ENCODE measurements around the gene PLAC8. TPM values are rescaled to one million over a fixed set of nuclear protein-coding genes. Genes with fewer than 3 reads are reported as not detected.
A peak's percentile ranks its signal among the peaks of the same experiment; 100 is the strongest.
"Not testable (repeated sequence)": the region's sequence is repeated elsewhere in the genome, so short reads cannot be mapped to it uniquely, and the experiment has no call there.

PLAC8 gene
- total RNA-seq, 1 donor from 2014 or later = 0.21 TPM

GRCh38 chr4:83074086-83074704 lies 40.3 kb downstream of the PLAC8 start:
- TF ChIP-seq CTCF (IDR thresholded peaks at IDR 0.05; ENCODE audit: insufficient read depth, low read length, poor library complexity, severe bottlenecking) = peak; percentile 67
- no peak overlapping the region for H3K4me3 ChIP-seq (ENCODE audit: low read depth, low read length)
- no peaks in the 10 kb centered on the region for H3K27me3 ChIP-seq (ENCODE audit: control insufficient read depth, insufficient read depth, low read length)
- DNase-seq (ENCODE audit: low read depth) = peak; percentile 64
- no peaks in the 10 kb centered on the region for H3K36me3 ChIP-seq (ENCODE audit: control insufficient read depth, insufficient read depth, low read length)

DNA sequence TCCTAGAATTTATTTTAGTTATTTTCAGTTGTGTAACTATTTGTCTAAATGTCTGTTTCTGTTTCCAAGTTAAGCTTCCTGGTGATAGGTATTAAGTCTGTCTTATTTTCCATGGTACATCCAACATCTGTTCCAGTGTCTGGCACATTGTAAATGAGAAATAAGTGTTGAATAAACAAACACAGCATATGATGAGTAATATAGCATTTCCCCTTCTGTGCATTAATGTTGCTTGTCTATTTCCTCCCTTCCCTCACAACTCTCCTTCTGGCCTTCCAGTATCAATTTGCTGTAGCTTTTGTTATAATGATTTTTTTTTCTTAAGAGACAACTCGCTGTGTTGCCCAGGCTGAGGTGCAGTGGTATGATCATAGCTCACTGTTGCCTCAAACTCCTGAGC lies 43.4 kb downstream of the PLAC8 start:
- no peak for TF ChIP-seq CTCF (IDR thresholded peaks at IDR 0.05; ENCODE audit: insufficient read depth, low read length, poor library complexity, severe bottlenecking)
- H3K4me3 ChIP-seq (ENCODE audit: low read depth, low read length) = no peak overlapping the region
- peaks cover 1% of the 10 kb centered on the region for H3K36me3 ChIP-seq (ENCODE audit: control insufficient read depth, insufficient read depth, low read length)
- no peak for DNase-seq (ENCODE audit: low read depth)
- H3K27me3 ChIP-seq (ENCODE audit: control insufficient read depth, insufficient read depth, low read length) = no peaks in the 10 kb centered on the region

- no peak overlapping the region for H3K4me3 ChIP-seq (ENCODE audit: low read depth, low read length)
- no peak for DNase-seq (ENCODE audit: low read depth)
- H3K36me3 ChIP-seq (ENCODE audit: control insufficient read depth, insufficient read depth, low read length) = peaks cover 1% of the 10 kb centered on the region
Observed at GRCh38 chr4:83067058-83067639, 47.4 kb downstream of the PLAC8 start.

GRCh38 chr4:83065266-83065665 lies 49.3 kb downstream of the PLAC8 start:
- H3K36me3 ChIP-seq (ENCODE audit: control insufficient read depth, insufficient read depth, low read length) = peaks cover 1% of the 10 kb centered on the region
- no peak for TF ChIP-seq CTCF (IDR thresholded peaks at IDR 0.05; ENCODE audit: insufficient read depth, low read length, poor library complexity, severe bottlenecking)
- DNase-seq (ENCODE audit: low read depth) = no peak
- no peak overlapping the region for H3K4me3 ChIP-seq (ENCODE audit: low read depth, low read length)
- no peaks in the 10 kb centered on the region for H3K27me3 ChIP-seq (ENCODE audit: control insufficient read depth, insufficient read depth, low read length)

More at GRCh38 chr4:83067058-83067639, 47.4 kb downstream of the PLAC8 start:
- no peaks in the 10 kb centered on the region for H3K27me3 ChIP-seq (ENCODE audit: control insufficient read depth, insufficient read depth, low read length)
- no peak for TF ChIP-seq CTCF (IDR thresholded peaks at IDR 0.05; ENCODE audit: insufficient read depth, low read length, poor library complexity, severe bottlenecking)

DNA sequence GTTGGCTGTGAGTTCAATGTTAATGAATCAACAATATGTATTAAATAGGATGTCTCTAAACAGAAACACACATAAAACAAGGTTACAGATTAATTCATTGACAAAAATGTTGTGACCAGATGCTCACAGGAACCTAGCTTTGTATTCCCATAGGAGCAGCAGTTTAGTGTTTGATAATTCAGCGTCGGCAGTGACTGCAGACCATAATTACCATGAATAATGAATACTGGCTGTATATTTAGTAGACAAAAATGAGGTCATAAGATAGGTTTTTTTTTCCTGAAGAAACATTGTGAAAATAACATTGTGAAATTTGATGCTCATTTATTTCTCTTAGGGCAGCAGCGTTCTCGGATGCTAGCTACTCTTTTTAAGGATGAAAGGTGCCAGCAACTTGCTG lies 51.8 kb downstream of the PLAC8 start:
- no peak for DNase-seq (ENCODE audit: low read depth)
- no peaks in the 10 kb centered on the region for H3K36me3 ChIP-seq (ENCODE audit: control insufficient read depth, insufficient read depth, low read length)
- H3K4me3 ChIP-seq (ENCODE audit: low read depth, low read length) = no peak overlapping the region
- H3K27me3 ChIP-seq (ENCODE audit: control insufficient read depth, insufficient read depth, low read length) = no peaks in the 10 kb centered on the region
- no peak for TF ChIP-seq CTCF (IDR thresholded peaks at IDR 0.05; ENCODE audit: insufficient read depth, low read length, poor library complexity, severe bottlenecking)

DNA sequence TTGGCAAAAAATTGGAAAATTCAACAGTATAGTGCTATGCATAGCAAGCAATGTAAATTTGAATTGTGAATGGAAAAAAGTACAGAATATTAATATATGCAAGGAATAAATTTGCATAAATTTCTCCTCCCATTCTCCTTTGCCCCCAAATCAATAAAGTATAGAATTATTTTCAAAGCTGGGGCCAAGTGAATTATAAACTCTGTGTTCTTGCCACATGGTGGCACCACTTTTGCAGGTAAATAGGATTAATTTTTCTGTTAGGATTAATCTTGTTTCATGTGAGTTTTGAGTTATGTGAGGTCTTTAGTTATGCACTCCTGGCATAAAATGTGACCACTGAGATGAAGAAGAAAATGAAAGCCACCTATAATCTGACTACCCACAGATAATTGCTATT lies 59.6 kb downstream of the PLAC8 start:
- no peaks in the 10 kb centered on the region for H3K36me3 ChIP-seq (ENCODE audit: control insufficient read depth, insufficient read depth, low read length)
- H3K4me3 ChIP-seq (ENCODE audit: low read depth, low read length) = no peak overlapping the region
- TF ChIP-seq CTCF (IDR thresholded peaks at IDR 0.05; ENCODE audit: insufficient read depth, low read length, poor library complexity, severe bottlenecking) = peak; percentile 34
- DNase-seq (ENCODE audit: low read depth) = no peak
- no peaks in the 10 kb centered on the region for H3K27me3 ChIP-seq (ENCODE audit: control insufficient read depth, insufficient read depth, low read length)

GRCh38 chr4:83048781-83049180 lies 65.7 kb downstream of the PLAC8 start:
- not testable (repeated sequence) for H3K27me3 ChIP-seq (ENCODE audit: control insufficient read depth, insufficient read depth, low read length); H3K4me3 ChIP-seq (ENCODE audit: low read depth, low read length); DNase-seq (ENCODE audit: low read depth); H3K36me3 ChIP-seq (ENCODE audit: control insufficient read depth, insufficient read depth, low read length)
